ENCODE measurements around the gene RPSA.
"Not testable (repeated sequence)": the region's sequence is repeated elsewhere in the genome, so short reads cannot be mapped to it uniquely, and the experiment has no call there.

The RPSA gene

GRCh38 chr3:39423436-39423970 is 17.0 kb downstream of the RPSA start:
- DNase-seq = no peak

GRCh38 chr3:39426312-39426711 is 19.8 kb downstream of the RPSA start:
- no peak for DNase-seq

DNA sequence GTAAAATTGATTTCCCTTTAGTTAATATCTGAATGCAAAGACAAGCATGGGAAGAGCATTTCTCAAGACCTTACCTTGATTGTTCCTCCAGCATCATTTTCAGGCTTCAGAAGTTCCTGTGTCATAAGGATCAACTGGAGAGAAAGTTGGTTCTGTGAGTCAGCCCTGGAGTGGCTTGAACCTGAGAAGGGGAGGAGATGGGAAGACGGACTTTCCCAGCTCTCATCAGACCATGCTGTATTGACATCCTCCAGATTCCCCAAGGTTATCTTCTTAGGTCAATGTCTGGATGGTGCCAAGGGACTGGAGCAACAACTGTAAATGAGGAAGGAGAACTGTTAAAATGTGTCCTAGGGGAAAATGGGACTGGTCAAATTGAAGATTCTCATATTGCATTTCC is 21.0 kb downstream of the RPSA start:
- DNase-seq = no peak

DNA sequence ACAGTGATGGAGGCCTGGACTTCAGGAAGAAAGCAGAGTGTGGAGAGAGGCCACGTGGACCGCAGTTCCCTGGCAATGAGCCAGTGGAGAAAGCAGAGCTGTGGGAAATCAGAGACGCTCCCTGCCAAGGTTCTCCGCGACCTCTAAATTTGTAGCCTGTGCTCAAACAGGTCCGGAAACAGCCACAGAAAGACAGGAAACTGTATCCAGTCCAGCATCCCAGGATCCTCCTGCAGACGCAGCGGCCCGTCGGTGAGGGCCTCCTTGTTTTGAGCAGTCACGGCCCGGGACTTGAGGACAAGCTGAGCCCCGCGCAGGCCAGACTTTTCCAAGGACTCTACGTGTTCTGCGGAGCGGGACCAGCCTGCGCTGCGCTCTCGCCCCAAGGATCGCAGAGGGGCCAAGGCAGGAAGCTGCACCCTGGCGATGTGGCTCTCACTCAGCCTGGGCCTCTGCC is 22.3 kb downstream of the RPSA start:
- no peak for DNase-seq

DNA sequence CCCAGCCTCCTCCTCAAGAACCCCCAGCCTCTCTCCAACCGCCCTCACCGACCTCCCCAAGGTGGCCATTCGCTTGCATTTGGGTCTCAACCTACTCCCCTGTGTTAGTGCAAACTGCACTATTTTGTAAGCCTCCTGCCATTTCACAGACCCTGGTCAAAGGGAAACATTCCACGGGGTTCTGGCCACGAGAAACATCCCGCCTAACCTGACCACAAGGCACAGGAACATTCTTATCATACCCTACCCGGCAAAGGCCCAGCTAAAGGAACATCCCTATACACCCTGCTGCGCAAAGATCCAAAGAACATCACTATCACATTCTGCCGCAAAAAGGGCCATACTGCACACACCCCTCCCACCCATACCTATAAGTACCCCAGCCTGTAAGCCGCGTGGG is 22.9 kb downstream of the RPSA start:
- no peak for DNase-seq

GRCh38 chr3:39432342-39432741 is 25.8 kb downstream of the RPSA start:
- no peak for DNase-seq

DNA sequence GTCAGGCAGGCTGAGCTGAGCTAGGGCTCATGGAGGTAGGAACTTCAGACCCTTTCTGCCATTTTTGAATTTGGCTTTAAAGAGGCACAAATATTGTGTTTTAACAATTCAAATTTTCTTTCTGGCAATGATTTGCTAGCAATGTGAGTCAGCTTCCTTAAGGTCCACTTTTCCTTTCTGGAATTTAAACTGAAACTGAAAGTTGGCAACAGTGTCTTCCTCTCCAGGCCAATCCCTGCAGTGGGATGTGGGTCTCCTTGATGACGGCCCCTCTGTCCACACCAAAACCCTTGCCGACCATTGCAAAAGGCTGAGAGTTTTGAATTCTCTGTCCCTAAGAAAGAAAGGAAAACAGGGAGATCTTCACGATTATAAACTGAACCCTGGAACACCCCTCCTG is 27.1 kb downstream of the RPSA start:
- no peak for DNase-seq

- no peak for DNase-seq
Measured at GRCh38 chr3:39434574-39434973, 28.1 kb downstream of the RPSA start.

GRCh38 chr3:39435006-39435748 is 28.7 kb downstream of the RPSA start:
- no peak for DNase-seq

GRCh38 chr3:39438880-39439279 is 32.4 kb downstream of the RPSA start:
- DNase-seq = no peak

- DNase-seq = no peak
Measured at GRCh38 chr3:39440316-39440715, 33.8 kb downstream of the RPSA start.

GRCh38 chr3:39443530-39443929 is 37.0 kb downstream of the RPSA start:
- no peak for DNase-seq

DNA sequence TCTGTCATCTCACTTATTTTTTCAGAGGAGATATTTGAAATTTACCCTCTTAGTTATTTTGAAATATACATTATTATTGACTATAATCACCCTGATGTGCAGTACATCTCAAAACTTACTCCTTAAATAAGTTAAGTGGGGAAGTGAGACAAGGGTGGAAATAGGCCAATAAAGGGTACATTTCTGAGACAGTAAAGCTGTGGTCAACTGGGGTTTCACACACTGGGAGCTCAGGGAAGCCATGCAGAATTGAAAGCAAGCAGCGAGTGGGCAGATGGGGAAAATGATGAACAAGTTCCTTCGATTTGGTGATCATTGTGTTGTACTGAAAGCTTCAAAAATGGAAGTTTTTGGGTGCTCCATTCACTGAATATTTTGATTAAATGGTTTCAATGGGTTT is 39.4 kb downstream of the RPSA start:
- DNase-seq = no peak

DNA sequence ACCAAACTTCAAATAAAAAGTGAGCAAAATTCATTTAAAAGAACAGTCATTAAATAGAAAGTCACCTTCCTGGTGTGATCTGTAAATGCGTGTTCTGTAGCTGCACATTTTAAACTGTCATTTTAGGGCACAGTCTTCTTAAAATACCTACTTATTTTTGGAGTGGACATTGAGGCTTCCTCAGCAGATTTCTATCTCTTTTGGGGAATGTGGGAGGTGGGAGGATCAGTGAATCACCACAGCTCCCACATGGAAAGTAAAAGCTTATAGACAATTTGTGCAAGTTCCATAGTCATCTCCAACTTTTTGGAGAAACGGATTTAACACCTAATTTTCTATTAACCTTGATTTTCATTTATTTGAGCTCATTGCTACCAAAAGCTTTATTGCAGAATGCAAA is 39.9 kb downstream of the RPSA start:
- DNase-seq = no peak

DNA sequence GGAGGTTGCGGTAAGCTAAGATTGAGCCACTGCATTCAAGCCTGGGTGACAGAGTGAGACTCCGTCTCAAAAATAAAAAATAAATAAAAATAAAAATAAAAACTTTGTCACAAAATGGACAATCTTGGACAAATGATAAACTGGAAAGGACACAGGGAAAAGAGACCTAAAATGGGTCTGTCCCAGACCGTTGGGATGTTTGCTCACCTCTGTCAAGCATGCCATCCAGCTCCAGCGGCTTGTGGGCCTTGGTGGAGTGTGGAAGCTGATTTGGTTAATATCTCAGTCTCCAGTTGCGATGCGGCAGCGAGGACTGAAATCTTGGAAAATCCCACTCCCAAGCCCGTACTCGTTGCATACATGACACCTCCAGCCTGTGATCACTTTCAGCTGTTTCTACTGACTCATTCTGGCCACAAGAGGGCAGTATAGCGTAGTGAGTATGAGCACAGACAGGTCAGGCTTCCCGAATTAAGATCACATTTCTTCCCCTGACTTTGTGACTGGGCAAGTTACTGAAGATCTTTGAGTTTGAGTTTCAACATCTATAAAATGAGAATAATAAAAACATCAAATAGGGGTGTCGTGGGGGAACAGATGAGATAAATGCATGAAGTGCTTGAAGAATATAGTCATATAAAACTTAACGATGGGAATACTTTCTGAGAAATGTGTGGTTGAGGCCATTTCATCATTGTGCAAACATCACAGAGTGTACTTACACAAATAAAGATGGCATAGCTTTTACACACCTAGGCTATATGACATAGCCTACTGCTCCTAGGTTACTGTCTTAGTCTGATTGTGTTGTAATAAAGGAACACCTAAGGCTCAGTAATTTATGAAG is 41.3 kb downstream of the RPSA start:
- DNase-seq = peak; percentile 59

- no peak for DNase-seq
Measured at GRCh38 chr3:39448506-39449233, 42.1 kb downstream of the RPSA start.

- DNase-seq = no peak
Measured at GRCh38 chr3:39449796-39450195, 43.3 kb downstream of the RPSA start.

GRCh38 chr3:39453134-39453533 is 46.6 kb downstream of the RPSA start:
- no peak for DNase-seq

GRCh38 chr3:39453872-39454271 is 47.4 kb downstream of the RPSA start:
- not testable (repeated sequence) for DNase-seq

DNA sequence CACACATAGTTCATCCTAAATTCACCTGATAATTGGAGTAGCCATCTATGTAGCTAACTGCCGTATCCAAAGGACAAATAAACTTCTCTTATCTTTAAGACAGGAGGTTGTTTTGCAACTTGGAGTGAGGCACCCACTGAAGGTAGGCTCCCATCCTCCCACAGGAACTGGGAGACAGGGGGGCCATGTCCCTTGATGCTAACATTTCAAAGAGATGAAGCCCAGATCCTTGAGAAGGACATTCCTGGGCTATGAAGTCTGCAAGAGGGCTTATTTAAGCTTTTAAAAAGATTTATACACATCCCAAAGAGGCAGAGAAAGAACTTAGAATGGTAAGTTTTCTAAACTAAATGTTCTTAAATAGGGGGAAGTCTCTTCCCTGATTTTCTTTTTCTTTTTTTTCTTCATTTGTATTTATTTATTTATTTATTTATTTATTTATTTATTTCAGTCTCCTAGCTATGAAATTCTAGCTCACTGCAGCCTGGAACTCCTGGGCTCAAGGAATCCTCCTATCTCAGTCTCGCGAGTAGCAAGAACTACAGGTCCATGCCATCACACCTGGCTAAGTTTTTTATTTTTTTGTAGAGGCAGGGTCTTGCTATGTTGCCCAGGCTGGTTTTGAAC is 48.2 kb downstream of the RPSA start:
- no peak for DNase-seq

DNA sequence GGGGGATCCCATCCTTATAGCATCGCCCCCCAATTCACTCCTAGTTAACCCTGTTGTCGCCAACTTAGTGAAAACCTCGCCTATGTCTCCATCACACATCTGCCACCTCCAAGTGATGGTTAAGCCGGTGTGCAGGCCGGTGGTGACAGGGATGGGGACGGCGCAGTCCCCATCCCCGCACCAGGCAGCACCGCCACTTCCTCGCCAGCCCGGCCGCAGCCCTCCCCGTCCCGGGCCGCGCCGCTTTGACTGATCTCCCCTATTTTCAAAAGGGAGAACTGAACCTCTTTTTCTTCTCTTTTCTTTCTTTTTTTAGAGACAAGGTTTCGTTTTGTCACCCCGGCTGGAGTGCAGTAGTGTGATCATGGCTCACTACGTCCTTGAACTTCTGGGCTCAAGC is 49.6 kb downstream of the RPSA start:
- DNase-seq = no peak

DNA sequence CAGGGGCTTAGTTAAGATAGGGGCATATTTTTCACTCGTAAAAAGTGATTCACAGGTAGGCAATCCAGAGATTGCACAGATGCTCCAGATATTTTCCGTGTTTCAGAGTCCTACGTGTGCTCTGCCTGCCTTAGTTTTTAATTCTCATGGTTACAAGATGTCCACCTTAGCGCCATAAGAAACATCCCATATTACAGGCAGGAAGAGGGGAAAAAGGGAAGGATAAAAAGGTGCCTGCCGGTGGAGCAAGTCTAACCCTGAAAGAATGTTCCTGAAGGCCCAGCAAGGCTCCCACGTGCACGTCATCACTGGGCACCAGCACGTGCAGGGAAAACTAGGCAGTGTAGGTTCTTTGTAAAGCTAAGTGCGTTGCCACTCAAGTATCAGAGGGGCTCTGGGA is 50.8 kb downstream of the RPSA start:
- no peak for DNase-seq

DNA sequence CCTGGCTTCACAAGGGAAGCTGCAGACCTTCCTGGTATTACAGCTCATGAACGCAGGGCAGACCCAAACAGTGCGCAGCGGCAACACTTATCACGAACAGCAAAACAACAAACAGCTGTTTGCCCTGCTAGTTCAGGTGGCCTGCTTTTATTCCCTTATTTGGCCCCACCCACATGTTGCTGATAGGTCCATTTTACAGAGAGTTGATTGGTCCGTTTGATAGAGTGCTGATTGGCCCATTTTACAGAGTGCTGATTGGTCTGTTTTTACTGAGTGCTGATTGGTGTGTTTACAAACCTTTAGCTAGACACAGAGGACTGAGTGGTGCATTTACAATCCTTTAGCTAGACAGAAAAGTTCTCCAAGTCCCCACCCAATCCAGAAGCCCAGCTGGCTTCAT is 52.1 kb downstream of the RPSA start:
- DNase-seq = not testable (repeated sequence)

Measured in GDM1 (cell line).